ENCODE data around the gene KRTAP4-5.
"Not testable (repeated sequence)": the region's sequence is repeated elsewhere in the genome, so short reads cannot be mapped to it uniquely, and the experiment has no call there.

Gene KRTAP4-5

DNA sequence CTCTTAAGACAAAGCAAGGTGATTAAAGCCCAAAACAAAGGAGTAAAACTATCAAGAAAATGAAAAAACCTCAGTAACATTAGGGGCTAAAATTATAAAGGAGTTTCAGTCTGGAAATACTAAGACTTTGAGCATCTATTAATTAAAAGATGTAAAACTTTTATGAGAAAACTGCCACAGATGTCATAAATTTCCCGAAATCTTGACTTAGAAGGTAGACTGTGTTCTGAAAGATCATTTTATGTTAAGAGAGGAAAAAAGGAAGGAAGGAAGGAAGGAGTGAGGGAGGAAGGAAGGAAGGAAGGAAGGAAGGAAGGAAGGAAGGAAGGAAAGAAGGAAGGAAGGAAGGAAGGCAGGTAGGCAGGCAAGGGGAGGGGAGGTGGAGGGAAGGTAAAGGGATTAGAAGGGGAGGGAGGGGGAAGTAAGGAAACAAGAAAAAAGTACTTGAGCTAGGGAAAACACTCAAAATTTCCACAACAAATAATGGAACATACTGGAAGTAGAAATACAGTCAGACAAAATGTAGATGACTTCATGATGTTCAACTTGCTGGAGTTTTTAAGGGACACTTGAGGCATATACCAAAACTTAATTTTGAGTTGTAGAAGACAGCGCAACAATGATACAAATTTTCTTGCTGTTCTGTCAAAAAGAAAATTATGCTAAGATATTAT is 2.0 kb downstream of the KRTAP4-5 start:
- no peak for DNase-seq (ENCODE audit: low spot score)

GRCh38 chr17:41145261-41145660 is 4.4 kb downstream of the KRTAP4-5 start:
- DNase-seq (ENCODE audit: low spot score): no peak

- DNase-seq (ENCODE audit: low spot score): no peak
These were observed 4.8 kb downstream of the KRTAP4-5 start for GRCh38 chr17:41144846-41145245.

GRCh38 chr17:41141361-41141760 is 8.3 kb downstream of the KRTAP4-5 start:
- DNase-seq (ENCODE audit: low spot score): no peak

GRCh38 chr17:41140360-41141131 is 9.1 kb downstream of the KRTAP4-5 start, which contains the start of gene KRTAP4-6:
Gene KRTAP4-6 (minus strand): TSS chr17:41140544. CDS start chr17:41140487, 57 bp downstream.
- DNase-seq (ENCODE audit: low spot score): no peak

DNA sequence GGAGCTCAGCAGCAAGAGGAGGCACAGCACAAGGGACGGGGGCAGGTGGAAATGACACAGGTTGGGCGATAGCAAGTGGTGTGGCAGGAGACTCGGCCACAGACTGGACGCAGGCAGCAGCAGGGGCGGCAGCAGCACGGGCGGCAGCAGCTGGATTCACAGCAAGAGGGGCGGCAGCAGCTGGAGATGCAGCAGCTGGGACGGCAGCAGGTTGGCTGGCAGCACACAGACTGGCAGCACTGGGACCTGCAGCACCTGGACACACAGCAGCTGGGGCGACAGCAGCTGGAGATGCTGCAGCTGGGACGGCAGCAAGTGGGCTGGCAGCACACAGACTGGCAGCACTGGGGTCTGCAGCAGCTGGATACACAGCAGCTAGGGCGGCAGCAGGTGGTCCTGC is 9.8 kb downstream of the KRTAP4-5 start:
- DNase-seq (ENCODE audit: low spot score): not testable (repeated sequence)

GRCh38 chr17:41133880-41134735 is 15.5 kb downstream of the KRTAP4-5 start:
- no peak for DNase-seq (ENCODE audit: low spot score)

- DNase-seq (ENCODE audit: low spot score): no peak
These were observed 17.6 kb downstream of the KRTAP4-5 start for GRCh38 chr17:41131979-41132378.

GRCh38 chr17:41127371-41127770 is 22.3 kb downstream of the KRTAP4-5 start:
- no peak for DNase-seq (ENCODE audit: low spot score)

DNA sequence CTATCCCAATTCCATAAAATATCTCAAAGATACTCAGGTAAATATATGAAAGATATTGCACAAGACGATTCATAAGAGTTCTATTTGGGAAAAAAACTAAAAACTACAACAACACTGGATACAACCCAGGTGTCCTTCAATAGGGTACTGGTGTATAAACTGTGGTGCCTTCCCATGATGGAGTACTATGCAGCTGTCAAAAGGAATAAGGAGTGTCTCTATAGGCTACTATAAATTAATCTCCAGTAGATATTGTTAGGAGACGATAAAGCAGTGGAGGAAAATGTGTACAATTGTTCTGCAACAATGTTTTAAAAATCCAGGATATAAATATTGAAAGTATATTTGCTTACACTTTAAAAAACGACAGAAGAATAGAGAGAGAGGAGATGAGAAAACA is 23.2 kb downstream of the KRTAP4-5 start:
- DNase-seq (ENCODE audit: low spot score): no peak

GRCh38 chr17:41125064-41125463 is 24.6 kb downstream of the KRTAP4-5 start:
- DNase-seq (ENCODE audit: low spot score): no peak

- DNase-seq (ENCODE audit: low spot score): not testable (repeated sequence)
These were observed 25.6 kb downstream of the KRTAP4-5 start, which contains the start of gene KRTAP4-12 for GRCh38 chr17:41123991-41124371. Gene KRTAP4-12 (minus strand): TSS chr17:41124182. CDS start chr17:41124122, 60 bp downstream.

- not testable (repeated sequence) for DNase-seq (ENCODE audit: low spot score)
These were observed 26.2 kb downstream of the KRTAP4-5 start for GRCh38 chr17:41123292-41123990.

DNA sequence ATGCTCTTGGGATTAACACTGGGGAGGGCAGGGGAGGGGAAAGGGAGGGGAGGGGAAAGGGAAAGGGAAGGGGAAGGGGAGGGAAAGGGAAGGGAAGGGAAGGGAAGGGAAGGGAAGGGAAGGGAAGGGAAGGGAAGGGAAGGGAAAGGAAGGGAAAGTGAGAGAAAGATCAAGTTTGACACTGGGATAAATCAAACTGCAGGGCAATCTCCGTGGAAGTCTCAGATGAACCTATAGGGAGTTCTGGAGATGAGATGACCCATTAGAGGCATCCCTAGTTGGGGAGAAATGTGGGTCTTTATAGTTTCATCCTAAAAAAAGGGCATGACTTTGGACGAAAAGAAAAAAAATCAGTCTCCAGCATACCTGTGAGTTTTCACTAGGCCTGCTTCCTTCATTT is 27.9 kb downstream of the KRTAP4-5 start:
- no peak for DNase-seq (ENCODE audit: low spot score)

GRCh38 chr17:41119696-41120690 is 29.6 kb downstream of the KRTAP4-5 start:
- not testable (repeated sequence) for DNase-seq (ENCODE audit: low spot score)

GRCh38 chr17:41118721-41119120 is 30.9 kb downstream of the KRTAP4-5 start:
- DNase-seq (ENCODE audit: low spot score): no peak

- DNase-seq (ENCODE audit: low spot score): not testable (repeated sequence)
These were observed 31.7 kb downstream of the KRTAP4-5 start, which contains the start of gene KRTAP4-11 for GRCh38 chr17:41117846-41118386. Gene KRTAP4-11 (minus strand): TSS chr17:41118373. CDS start chr17:41118315, 58 bp downstream.

DNA sequence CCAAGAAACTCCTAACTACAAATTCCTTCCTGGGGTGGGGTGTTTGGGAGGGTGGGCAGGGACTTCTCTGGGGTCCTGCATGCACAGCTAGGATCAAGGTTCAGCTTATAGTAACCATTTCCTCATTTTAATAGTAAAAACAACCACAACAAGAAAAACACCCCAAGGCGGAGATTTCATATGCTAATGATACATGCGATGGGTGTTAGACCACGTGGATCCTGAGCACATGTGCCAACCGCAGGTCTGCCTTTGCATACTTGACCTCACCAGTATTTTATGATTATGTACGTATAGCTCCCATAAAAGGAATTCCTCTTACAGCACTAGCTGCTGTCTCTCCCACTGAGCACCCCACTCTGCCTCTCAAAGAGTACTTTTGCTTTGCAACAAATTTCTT is 33.3 kb downstream of the KRTAP4-5 start:
- no peak for DNase-seq (ENCODE audit: low spot score)

DNA sequence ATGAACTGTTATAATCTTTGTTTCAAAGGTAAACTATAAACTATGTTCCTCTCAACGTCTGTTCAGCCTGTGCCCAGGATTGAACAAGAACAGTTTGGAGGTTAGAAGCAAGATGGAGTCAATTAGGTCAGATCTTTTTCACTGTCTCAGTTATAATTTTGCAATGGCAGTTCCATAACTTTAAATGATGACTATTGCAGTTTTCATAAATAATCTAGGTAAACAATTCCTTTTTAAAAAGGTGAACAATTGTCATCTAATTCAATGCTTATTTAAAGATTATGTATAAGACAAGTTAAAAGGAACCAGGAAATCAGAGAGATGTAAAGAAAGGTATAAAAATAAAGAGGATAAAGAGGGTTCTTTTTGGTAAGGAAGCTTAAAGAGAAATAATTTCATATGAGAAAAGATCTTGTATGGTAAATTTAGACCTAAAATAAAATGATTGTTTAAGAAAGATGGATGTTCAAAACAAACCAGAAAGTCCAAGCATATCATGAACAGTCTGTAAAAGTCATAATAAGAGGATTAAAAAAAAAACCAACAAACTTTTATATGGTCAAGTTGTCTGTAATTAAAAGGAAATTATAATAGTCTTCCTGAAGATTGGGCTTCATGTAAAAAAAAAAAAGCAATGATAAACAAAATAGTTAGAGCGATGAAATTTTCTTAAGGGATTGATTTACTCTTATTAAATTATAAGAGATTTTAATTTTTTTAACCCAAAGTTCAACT is 38.3 kb downstream of the KRTAP4-5 start:
- DNase-seq (ENCODE audit: low spot score): no peak

Data from SK-N-DZ (cell line).